HuH-7 (cell line): ENCODE results near the gene CMTM7.
"Not testable (repeated sequence)": the region's sequence is repeated elsewhere in the genome, so short reads cannot be mapped to it uniquely, and the experiment has no call there.

ENCODE experiments used
- DNase-seq: peaks from one replicate; pipeline ENCODE4 v3.0.0; 2011; ENCODE audit warnings: low spot score

Gene CMTM7

DNA sequence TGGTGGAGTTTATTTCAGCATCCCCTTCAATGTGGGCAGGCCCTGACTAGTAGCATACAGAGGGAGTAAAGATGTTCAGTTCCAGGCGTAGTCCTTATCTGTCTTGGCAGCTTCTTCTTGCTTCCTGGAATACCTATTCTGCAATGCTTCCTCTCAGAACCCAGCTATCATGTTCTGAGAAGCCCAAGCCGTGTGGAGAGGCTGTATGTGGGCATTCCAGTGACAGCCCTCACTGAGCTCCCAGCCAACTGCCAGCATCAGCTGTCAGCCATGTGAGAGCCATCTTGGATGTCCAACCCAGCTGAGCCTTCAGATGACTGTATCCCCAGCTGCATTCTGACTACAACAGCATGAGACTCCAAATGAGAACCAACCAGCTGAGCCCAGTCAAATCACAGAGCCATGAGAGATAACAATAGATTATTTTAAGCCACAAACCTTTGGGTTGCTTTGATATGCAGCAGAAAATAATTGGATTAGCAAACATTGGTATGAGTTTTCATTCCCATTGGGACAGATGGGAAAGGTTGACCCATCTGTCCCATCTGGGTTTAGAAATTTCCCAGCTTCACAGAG, 8.4 kb upstream of the CMTM7 start:
- no peak for DNase-seq

DNA sequence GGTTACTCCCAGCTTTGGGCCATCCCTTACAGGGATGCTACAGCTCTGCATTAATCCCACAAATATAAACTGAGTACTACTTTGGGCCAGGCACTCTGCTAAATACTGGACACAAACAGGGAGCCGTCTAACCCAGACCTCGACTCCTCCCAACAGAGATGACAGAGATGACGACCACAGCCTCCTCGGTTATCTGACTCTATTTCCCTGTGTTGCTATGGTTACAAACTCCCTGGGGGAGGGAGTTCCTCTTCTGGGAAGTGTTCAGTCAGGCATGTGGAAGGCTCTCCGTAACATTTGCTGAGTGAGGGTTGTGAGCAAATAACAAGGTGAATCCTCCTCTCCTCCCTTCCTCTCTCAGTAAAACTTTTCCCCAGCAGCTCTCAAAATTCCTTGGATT, 6.7 kb upstream of the CMTM7 start:
- no peak for DNase-seq

DNA sequence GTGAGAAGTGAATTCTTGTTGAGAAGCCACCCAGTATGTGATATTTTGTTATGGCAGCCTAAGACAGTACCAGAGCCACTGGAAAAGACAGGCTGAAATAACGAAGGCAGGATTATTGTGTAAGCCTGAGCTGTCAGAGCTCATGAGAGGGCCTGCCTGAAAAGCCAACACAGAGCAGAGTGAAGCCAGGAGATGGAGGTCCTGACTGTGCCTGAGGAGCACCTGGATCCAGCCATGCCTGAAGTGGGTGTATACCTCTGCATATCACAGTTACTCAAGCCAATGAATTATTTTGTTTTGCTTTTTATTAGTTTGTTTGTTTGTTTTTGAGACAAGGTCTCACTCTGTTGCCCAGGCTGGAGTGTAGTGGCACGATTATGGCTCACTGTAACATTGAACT, 4.1 kb upstream of the CMTM7 start:
- DNase-seq = no peak

DNA sequence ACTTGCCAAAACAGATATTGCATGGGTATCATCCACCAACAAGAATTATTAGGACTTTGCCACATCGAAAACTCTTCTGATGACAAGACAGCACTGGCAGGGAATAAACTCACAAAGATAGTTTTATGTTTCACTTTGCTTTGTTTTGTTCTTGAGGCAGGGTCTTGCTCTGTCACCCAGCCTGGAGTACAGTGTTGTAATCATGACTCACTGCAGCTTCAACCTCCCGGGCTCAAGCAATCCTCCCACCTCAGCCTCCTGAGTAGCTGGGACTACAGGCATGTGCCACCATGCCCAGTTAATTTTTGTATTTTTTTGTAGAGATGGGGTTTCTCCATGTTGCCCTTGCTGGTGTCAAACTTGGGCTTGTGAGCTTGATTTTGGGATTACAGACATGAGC, 2.1 kb upstream of the CMTM7 start:
- DNase-seq = not testable (repeated sequence)

DNA sequence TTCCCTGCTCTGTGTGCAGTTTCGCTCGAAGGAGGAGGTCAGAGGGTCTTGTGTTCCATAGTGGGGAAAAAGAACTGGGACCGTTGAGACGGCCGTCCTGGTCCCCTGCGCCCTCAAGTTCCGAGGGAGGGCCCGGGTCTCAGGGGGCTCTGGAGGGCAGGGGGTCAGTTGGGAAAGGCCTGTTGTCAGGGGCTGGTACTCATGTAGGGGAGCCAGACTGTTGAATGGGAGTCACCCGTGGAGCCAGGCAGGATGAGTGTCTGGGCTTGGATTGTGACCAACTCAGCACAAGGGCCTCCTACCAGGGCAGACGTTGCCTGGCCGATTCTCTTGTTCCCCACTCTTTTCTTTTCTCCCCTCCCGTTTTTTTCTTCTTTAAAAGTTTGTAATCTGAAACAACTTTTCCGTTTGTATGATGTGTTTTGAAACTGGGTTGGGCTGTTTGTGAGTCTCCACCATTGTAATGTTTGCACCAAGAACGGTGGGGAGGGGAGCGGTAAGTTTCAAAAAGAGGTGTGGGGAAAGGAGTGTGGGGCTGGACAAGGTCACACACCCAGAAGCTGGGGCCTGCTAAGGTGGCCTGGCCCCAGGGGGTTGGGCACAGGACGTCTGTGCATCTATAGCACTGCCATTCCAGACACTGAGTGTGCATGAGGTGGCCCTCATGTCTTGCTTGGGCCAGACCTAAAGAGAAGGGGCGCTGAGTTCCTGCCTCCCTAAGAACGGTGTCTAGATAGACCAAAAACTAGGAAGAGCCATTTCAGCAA, 1.1 kb downstream of the CMTM7 start:
- peak; percentile 56 for DNase-seq

DNA sequence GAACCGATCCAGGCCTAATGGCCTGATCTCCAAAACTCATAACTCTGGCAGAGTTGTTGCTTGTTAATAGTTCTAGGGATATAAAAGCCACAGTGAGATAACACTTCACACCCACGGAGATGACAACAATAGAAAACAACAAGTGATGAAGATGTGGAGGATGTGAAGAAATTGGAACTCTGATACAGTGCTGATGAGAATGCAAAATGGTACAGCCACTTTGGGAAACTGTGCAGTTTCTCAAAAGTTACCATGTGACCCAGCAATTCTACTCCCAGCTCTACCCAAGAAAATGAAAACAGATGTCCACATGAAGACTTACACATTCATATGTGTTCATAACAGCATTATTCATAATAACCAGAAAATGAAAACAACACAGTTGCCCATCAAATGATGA, 3.8 kb downstream of the CMTM7 start:
- DNase-seq = no peak

DNA sequence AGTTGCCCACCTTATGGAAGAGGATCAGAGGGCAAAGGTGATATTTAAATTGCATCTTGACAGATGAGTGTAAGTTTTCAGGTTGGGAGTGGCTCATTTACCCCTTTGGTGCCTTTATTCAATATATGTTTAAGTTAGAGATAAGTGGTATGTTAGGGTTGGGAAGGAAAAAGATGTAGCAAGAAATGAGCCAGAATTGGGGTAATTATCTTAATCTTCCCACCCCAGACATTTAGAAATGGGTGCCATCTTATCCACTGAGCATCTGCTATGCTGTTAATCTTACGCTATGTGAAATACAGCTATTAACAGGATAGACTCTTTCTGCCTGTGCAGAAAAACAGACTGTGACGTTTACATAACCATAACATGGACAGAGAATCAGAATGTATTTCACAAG, 6.3 kb downstream of the CMTM7 start:
- DNase-seq = no peak

DNA sequence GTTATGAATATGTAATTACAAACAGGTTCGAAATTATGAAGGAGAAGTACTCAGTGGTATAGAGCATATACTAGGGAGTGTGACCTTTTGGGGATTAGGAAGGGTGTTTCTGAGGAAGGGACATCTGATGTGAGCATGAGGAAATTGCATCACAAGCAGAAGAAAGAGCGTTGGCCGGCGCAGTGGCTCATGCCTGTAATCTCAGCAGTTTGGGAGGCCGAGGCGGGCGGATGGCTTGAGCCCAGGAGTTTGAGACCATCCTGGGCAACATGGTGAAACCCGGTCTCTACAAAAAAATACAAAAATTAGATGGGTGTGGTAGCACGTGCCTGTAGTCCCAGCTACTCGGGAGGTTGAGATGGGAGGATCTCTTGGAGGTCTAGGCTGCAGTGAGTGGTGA, 6.9 kb downstream of the CMTM7 start:
- no peak for DNase-seq

DNA sequence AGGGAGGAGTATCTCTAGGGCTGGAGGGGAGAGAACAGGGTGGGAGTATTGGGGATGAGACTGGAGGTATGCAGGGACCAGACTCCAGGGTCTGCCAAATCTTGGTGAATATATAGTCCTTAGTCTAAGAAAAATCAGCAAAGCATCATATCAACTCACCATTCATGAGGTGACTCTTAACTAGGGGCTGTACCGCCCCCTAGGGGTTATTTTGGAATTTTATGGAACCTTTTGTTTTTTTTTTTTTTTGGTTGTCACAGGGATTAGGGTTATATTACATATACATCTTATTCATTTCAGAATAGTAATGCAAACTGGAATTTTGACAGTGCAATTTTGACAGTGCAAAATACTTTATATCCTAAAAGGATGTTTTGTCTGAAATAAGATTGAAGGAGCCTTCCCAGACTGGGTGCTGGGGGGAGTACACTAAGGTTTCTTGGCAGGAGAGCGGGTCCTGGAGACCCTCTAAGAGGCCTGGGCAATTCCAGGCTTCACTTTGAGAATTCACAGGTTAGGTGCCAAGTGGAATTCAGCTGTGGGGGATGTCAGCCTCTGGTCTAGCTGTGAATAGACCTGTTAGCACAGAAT, 7.5 kb downstream of the CMTM7 start:
- peak; percentile 83 for DNase-seq

DNA sequence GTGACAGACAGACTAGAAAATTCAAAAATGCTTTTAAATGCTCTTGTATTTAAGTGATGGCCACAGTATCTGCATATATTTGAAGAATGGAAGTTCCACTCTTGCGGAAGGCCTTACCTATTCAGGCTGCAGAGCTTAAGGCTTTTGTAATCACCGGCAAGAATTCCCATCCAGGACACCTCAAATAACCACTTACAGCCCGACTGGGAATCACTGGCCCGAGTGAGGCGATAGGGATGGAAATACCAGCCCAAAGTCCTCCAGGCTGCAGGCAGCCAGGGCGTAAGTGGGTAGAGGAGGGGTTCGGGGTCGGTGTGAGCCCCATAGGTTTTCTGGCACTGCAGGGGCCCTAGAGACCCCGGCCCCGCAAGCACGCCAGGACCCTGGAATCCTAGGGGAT, 9.5 kb downstream of the CMTM7 start:
- DNase-seq = peak; percentile 58

DNA sequence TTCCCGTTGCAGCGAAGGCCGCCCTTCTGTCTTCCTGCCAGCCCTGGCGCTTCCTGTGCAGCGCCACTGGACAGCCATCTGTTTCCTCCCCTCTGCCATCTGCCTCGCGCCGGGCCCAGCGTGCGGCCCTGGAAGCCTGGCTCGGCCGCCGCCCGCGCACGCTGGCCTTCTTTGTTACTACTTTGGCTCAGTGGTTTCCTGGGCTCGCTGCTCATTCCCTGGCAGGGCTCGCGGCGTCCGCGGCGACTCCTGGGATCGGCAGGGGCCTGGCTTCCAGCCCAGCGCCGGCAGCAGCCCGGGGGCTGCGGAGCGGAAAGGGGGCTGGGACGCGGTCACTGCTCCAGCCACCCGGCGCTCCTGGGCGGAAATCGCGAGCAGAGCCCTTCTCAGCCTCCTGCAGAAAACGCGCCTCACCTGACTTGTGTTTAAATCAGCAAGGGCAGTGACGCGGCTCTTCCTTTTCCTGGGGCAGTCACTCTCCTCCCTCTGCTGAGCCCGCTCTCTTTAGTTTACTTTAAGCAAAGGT, 10.0 kb downstream of the CMTM7 start:
- peak; percentile 77 for DNase-seq

DNA sequence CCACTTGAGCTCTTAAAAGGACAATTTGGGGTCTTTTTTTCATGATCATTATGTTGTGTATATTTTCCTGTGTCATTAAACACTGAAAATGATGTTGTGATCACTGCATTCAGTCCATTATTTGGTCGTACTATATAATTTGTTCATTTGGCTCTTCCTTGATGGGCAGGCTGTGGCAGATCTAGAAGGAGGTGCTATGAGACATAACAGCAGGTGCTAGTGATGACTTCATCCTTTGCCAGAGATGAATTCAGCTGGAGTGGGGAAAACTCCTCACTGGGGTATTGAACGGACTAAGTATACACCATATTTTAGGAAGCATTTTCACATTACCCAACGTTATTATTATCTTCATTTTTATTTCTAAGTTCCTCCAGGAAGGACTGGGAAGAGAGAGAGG, 12.0 kb downstream of the CMTM7 start:
- no peak for DNase-seq

DNA sequence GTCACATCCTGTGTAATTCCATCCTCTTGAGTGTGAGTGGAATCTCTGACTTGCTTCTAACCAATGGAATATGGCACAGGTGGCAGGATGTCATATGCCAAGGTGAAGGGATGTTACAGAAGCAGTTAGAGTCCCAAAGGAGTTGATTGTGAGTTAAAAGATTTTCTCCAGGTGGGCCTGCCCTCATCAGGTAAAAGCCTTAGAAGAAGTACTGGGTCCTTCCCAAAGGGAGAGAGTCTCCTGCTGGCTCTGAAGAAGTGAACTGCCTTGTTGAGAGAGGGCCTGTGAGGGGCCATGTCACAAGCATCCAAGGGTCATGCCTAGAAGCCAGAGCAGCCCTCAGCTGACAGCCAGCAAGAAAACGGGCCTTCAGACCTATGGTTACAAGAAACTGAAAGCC, 13.1 kb downstream of the CMTM7 start:
- no peak for DNase-seq

DNA sequence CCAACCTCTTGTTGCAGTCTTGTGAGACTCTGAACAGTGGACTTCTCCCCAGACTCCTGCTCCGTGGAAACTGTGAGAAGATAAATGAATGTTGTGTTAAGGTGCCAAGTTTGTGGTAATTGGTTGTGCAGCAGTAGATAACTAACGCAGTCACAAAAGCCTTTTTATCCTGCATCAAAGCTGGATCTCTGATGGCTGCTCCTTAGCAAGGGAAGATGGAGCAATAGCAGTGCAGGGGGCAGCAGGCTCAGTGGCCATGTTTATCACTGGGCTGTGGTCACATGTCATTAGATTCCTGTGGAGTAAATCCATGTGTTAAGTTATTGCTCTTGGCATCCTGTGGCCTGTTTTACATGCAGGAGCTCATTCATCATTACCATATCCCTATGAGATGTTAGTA, 13.5 kb downstream of the CMTM7 start:
- DNase-seq = no peak

DNA sequence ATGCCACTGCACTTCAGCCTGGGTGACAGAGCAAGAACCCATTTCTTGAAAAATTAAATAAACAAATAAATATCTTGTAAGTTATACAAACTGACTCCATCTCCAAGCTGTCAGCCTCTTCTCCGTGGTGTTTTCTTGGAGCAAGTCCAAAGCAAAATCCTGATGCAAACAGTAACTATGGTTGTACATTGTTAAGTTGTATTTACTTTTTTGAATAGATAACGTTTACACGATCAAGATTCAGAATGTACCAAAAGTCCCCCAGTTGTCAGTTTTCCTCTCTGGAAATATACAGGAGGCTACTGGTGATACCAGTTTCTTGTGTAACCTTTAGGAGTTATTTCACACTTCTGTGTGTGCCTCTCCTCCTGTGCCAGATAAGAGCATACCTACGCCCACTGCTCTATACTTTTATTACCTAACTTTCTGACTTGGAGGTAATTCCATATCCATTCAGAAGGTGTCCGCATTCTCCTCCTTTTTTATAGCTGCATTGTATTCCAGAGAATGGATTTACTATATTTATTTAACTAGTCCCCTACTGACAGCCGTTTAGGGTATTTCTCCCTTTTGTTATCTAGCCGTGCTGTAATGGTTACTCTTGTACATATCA, 14.2 kb downstream of the CMTM7 start:
- DNase-seq = peak; percentile 59

DNA sequence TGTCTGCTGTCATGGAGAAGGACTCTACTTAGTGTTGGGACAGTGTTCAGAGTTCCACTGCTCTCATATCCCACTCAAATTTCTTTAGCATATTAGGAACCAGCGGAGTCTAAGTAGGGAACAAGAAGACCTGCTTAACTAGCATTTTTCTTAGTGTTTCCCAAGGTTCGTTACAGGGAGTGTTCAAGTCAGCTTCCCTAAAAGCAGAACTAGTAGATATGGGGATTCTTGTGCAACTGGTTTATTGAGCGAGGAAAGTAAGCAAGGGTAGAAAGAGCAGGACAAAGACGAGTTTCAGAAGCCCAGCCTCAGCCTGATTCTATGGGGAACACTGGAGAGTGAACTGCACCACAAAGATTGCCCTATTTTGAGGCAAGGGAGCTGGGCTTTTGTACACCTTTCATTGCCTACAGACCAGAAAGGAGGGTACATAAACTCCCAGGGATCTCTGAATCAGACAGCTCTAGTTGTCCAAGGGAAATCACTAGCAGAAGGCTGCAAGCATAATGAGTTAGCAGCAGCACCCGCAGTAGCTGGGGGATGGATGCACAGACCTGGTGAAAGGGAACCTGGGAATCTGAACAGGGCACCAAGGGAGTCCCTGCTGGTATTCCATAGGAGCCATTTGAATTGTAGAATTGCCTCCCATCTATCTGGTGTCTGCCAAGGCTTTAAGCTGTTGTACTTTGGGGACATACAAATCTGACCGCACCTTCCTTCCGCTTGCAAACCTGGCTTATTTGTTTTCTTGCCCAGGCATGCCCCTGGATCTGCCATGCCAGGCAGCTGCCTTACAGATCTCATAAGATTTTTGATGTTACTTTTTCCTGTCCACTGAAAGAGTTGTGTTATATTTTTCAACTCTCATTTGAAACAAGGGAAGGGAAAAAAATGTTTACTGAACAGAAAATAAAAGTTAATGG, 15.1 kb downstream of the CMTM7 start:
- DNase-seq = peak; percentile 44

DNA sequence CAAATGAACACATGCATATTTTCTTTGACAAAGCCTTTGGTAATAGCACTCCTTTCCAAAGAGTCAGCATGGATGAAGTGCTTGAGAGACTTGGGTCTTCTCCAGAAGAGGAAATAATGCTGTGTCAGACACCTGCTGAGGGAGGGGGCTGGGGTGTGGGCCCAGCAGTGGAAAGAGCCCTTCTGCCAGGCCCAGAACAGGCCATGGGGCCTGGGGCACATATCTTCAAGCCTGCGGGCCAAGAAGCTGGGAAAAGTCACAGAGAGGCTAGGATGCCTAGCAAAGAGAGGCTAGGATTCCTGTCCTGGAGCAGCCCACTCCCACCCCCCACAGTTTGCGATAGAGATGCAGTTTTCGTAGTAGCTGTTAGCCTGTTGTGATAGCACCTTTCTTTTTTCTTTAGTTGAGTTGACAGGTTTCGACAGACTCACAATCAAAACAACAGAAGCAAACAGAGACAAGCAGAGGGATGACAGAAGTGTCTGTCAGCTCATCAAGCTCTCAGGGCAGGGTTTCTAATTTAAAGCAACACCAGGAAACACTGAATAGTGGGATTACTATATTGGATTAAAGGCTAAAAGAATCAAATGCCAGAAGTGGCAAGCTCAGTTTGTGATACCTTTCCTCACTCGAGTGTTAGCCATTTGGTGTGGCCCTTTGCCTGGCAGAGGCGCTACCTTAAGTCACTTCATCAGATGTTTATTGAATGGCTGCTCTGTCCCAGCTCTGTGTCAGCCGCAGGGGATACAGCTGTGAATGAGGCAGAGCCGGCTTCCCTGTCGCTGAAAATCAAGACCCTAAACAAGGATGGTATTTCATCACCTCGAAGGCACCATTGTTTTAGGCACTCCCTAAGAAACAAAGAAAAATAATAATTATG, 19.0 kb downstream of the CMTM7 start:
- DNase-seq = no peak

DNA sequence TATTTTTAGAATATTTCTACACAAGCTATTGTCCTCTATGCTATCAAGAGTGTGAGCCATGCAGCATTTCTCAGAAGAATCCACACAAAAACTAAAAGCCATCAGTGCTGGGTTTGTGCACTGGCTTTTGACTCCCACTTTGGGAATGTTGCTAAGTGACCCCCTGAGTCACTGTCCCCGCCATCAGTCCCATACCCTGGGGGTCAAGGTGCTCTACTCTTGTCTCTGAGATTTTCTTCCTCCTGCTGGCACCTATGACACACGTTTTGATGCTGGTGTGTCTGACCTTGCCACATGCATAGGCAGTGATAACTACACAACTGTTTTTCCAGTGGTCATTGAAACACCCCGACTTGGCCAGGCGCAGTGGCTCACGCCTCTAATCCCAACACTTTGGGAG, 19.8 kb downstream of the CMTM7 start:
- no peak for DNase-seq

DNA sequence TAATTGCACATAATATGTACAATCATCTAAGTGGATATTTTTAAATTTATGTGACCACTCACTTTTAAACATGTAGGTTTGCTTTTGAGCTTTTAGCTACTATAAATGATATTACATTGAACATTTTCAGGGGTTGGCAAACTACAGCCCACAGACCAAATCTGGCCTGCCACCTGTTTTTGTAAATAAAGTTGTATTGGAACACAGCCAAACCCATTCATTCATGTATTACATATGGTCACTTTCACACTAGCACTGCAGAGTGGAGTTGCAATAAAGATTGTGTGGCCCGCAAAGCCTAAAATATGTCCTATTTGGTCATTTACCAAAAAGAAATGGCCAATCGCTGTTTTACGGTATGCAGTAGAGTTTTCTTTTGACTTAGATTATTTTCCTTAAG, 21.2 kb downstream of the CMTM7 start:
- DNase-seq = no peak

DNA sequence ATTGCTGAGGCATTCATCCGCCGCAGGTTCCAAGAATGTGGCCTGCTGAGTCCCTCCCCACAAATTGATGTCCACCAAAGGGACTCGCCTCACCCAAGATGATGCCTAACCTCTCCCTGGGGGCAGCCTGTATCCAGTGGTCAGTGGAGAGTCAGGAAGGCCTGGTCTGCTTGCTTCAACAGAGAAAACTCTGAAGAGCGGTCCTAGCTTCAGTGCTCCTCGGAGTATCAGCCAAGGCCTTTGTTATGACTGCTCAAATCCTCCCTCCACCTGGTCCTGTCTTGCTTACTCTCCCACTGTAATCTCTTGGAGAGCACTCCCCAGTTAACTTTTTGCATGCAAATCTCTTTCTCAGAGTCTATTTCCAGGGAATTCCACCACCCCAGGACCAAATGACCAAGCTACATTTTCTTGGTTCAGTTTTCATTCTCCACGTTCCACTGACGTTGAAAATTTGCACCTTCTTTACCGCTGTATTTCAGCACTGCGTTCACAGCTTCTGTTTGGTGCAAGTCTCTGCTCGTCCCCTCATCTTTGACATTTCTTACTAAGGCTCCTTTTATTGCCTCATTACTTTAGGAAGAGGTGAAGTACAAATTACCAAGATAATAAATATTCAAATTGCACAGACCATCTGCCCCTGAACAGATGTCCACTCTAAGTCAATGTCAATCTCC, 22.3 kb downstream of the CMTM7 start:
- no peak for DNase-seq
